Measurements from ENCODE around the gene CHDH.

Gene CHDH

GRCh38 chr3:53881691-53882593 lies 35.7 kb upstream of the CHDH start, which contains the start of gene ACTR8:
Gene ACTR8, minus strand, starts transcription at chr3:53882152. Its CDS starts 51 bp downstream, at chr3:53882101.
- Histone ChIP-seq H3K4me2 (ENCODE audit: low read depth, low read length, poor library complexity, severe bottlenecking) (peak within 1 kb of the TSS; percentile 87), H4K20me1 (ENCODE audit: low read depth, low read length) (no peaks in the 10 kb centered on the region), H3K79me2 (ENCODE audit: insufficient read depth, low read length) (peaks cover 12% of the 10 kb centered on the region), H3K27ac (ENCODE audit: low read depth, low read length) (peak within 1 kb of the TSS; percentile 67), H3K9ac (ENCODE audit: low read length) (peak within 1 kb of the TSS; percentile 86), H3K36me3 (ENCODE audit: low read length) (peaks cover 43% of the 10 kb centered on the region; the same call in 1 of the 2 replicates), H3K4me3 (ENCODE audit: insufficient read depth, low read length, poor library complexity, severe bottlenecking) (peak within 1 kb of the TSS; percentile 95), H3K9me3 (ENCODE audit: insufficient read depth, low read length) (no peaks in the 10 kb centered on the region), H3F3A (ENCODE audit: insufficient read depth) (peaks cover 14% of the 10 kb centered on the region), H3K27me3 (ENCODE audit: low read length) (no peaks in the 10 kb centered on the region), H2AFZ (ENCODE audit: low read depth, low read length, severe bottlenecking) (peak within 1 kb of the TSS; percentile 75), H3K9me2 (replicated peaks; ENCODE audit: insufficient read depth, low read length) (no peaks in the 10 kb centered on the region)
- TF ChIP-seq EZH2phosphoT487 (conservative IDR thresholded peaks at IDR 0.05; ENCODE audit: low read length) (no peak), CTCF (IDR thresholded peaks at IDR 0.05; ENCODE audit: insufficient read depth, low read length, poor library complexity, severe bottlenecking) (no peak)

- Histone ChIP-seq H3K9me3 (ENCODE audit: insufficient read depth, low read length) (no peaks in the 10 kb centered on the region), H3K27me3 (ENCODE audit: low read length) (no peaks in the 10 kb centered on the region), H2AFZ (ENCODE audit: low read depth, low read length, severe bottlenecking) (peak overlapping the region; percentile 75), H3K9ac (ENCODE audit: low read length) (peak overlapping the region; percentile 86), H3K79me2 (ENCODE audit: insufficient read depth, low read length) (peaks cover 12% of the 10 kb centered on the region), H3K4me3 (ENCODE audit: insufficient read depth, low read length, poor library complexity, severe bottlenecking) (peak overlapping the region; percentile 95), H3K27ac (ENCODE audit: low read depth, low read length) (peak overlapping the region; percentile 67), H3K4me2 (ENCODE audit: low read depth, low read length, poor library complexity, severe bottlenecking) (peak overlapping the region; percentile 87), H3K36me3 (ENCODE audit: low read length) (peaks cover 49% of the 10 kb centered on the region; the same call in 1 of the 2 replicates), H4K20me1 (ENCODE audit: low read depth, low read length) (no peaks in the 10 kb centered on the region), H3F3A (ENCODE audit: insufficient read depth) (peaks cover 14% of the 10 kb centered on the region), H3K9me2 (replicated peaks; ENCODE audit: insufficient read depth, low read length) (no peaks in the 10 kb centered on the region)
- TF ChIP-seq CTCF (IDR thresholded peaks at IDR 0.05; ENCODE audit: insufficient read depth, low read length, poor library complexity, severe bottlenecking): no peak
- TF ChIP-seq EZH2phosphoT487 (conservative IDR thresholded peaks at IDR 0.05; ENCODE audit: low read length): no peak
These were observed 34.5 kb upstream of the CHDH start for GRCh38 chr3:53880396-53881345.

- H3K36me3 ChIP-seq (ENCODE audit: low read length): peaks cover 18% of the 10 kb centered on the region
- no peaks in the 10 kb centered on the region for H3K27me3 ChIP-seq (ENCODE audit: low read length)
- peaks cover 15% of the 10 kb centered on the region for H3F3A ChIP-seq (ENCODE audit: insufficient read depth)
- TF ChIP-seq EZH2phosphoT487 (conservative IDR thresholded peaks at IDR 0.05; ENCODE audit: low read length): no peak
- TF ChIP-seq CTCF (IDR thresholded peaks at IDR 0.05; ENCODE audit: insufficient read depth, low read length, poor library complexity, severe bottlenecking): no peak
- no peaks in the 10 kb centered on the region for H3K9me2 ChIP-seq (replicated peaks; ENCODE audit: insufficient read depth, low read length)
- no peak overlapping the region for H3K27ac ChIP-seq (ENCODE audit: low read depth, low read length)
- H3K79me2 ChIP-seq (ENCODE audit: insufficient read depth, low read length): no peaks in the 10 kb centered on the region
- no peaks in the 10 kb centered on the region; the same call in 1 of the 2 replicates for H4K20me1 ChIP-seq (ENCODE audit: low read depth, low read length)
- H3K9ac ChIP-seq (ENCODE audit: low read length): no peak overlapping the region
- no peaks in the 10 kb centered on the region for H3K9me3 ChIP-seq (ENCODE audit: insufficient read depth, low read length)
- H2AFZ ChIP-seq (ENCODE audit: low read depth, low read length, severe bottlenecking): no peak overlapping the region
- H3K4me2 ChIP-seq (ENCODE audit: low read depth, low read length, poor library complexity, severe bottlenecking): no peak overlapping the region
- H3K4me3 ChIP-seq (ENCODE audit: insufficient read depth, low read length, poor library complexity, severe bottlenecking): no peak overlapping the region
These were observed 19.7 kb upstream of the CHDH start for GRCh38 chr3:53865732-53866499.
